OCI-LY3 (cell line): ENCODE measurements around the gene ANKRD18B.
"Not testable (repeated sequence)": the region's sequence is repeated elsewhere in the genome, so short reads cannot be mapped to it uniquely, and the experiment has no call there.

ENCODE experiments used
- CTCF ChIP-seq: fragments of 200-600, 300-600 bp; sonication (generic); IDR thresholded peaks from 2 replicates; pipeline ENCODE4 v1.5.1; 2014; ENCODE audit warnings: antibody characterized with exemption, low read length, low read depth
- EZH2phosphoT487 ChIP-seq: fragments of 200-600 bp; shearing (Covaris generic); IDR thresholded peaks from 2 replicates; pipeline ENCODE4 v1.6.1; 2018; ENCODE audit warnings: antibody characterized with exemption, mixed run types, low read depth

DNA sequence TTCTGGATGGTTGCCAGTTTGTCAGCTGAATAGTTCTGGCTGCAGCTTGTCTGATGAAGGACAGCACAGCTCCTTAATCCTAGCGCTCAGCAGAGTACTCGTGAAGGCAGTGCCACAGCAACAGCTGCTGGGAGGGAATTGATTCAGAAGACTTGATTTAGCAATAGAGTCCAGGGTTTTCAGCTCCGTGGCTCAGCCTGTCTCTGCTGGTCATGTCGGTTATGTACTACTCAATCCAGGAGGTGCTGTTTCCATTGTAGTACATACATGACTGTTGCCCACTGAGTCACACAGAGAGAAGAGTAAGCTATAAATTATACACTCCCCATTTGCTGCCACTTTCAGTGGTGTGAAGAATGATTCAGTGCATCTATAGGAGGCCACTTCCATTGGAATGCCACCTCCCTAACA, 28.3 kb downstream of the ANKRD18B start:
- TF ChIP-seq CTCF, EZH2phosphoT487: not testable (repeated sequence)
